Liver (tissue), 9 donors: ENCODE data around the gene WHRN. TPM values are rescaled to one million over a fixed set of nuclear protein-coding genes. Genes with fewer than 3 reads are reported as not detected.

Experiments used
- DNase-seq: peaks from one replicate; pipeline ENCODE4 v3.0.0-alpha.2; 2017; ENCODE audit warnings: low spot score
- H3K27ac ChIP-seq, 2 donors: one replicate each; pipeline ENCODE4 v1.7.0; 2013; ENCODE audit warnings: inconsistent platforms in 2 of 2, low read length in 2 of 2, control low read depth in 1 of 2, low read depth in 1 of 2, mild to moderate bottlenecking in 1 of 2
- H3K27me3 ChIP-seq, 4 donors: one replicate each; pipeline versions ENCODE4 v1.6.1 to v1.7.0; 2013; ENCODE audit warnings: low read length in 3 of 4, inconsistent platforms in 1 of 4, mild to moderate bottlenecking in 1 of 4, moderate library complexity in 1 of 4; ENCODE audit not compliant: control insufficient read depth in 4 of 4, insufficient read depth in 4 of 4
- H3K36me3 ChIP-seq, 4 donors: one replicate each; pipeline versions ENCODE4 v1.6.1 to v1.7.0; 2013; ENCODE audit warnings: low read length in 3 of 4, mild to moderate bottlenecking in 3 of 4, low read depth in 1 of 4, moderate library complexity in 1 of 4; ENCODE audit not compliant: control insufficient read depth in 4 of 4, insufficient read depth in 3 of 4
- H3K4me1 ChIP-seq, 4 donors: one replicate each; pipeline versions ENCODE4 v1.6.1 to v1.7.0; 2013; ENCODE audit warnings: low read length in 3 of 4, mild to moderate bottlenecking in 3 of 4, moderate library complexity in 1 of 4; ENCODE audit not compliant: control insufficient read depth in 4 of 4, insufficient read depth in 4 of 4
- H3K4me3 ChIP-seq, 3 donors: one replicate each; pipeline versions ENCODE4 v1.6.1 to v1.7.0; 2013; ENCODE audit warnings: low read length in 3 of 3, control low read depth in 1 of 3, low read depth in 1 of 3, mild to moderate bottlenecking in 1 of 3
- H3K9ac ChIP-seq, 2 donors: one replicate each; pipeline ENCODE4 v1.7.0; 2013; ENCODE audit warnings: low read length in 2 of 2, mild to moderate bottlenecking in 2 of 2, moderate library complexity in 2 of 2, control low read depth in 1 of 2, low read depth in 1 of 2
- H3K9me3 ChIP-seq, 4 donors: one replicate each; pipeline versions ENCODE4 v1.6.1 to v1.7.0; 2013; ENCODE audit warnings: low read length in 3 of 4; ENCODE audit not compliant: control insufficient read depth in 4 of 4
- ATF3 ChIP-seq: IDR thresholded peaks from 2 replicates; pipeline ENCODE4 v1.6.1; 2016; ENCODE audit warnings: antibody characterized with exemption
- CTCF ChIP-seq: fragments of 150-350 bp; IDR thresholded peaks from 2 replicates; pipeline ENCODE4 v1.5.1; 2017; ENCODE audit warnings: improper control_type of control experiment, low read depth, low read length; ENCODE audit not compliant: missing input control
- EGR1 ChIP-seq, 2 donors: IDR thresholded peaks; 2 replicates each; pipeline ENCODE4 v1.6.1; 2016 to 2018; ENCODE audit warnings: antibody characterized with exemption in 2 of 2, low read depth in 2 of 2
- FOXA1 ChIP-seq: IDR thresholded peaks from 2 replicates; pipeline ENCODE4 v1.6.1; 2016; ENCODE audit warnings: antibody characterized with exemption
- GABPA ChIP-seq, 2 donors: IDR thresholded peaks in 1 of 2; conservative IDR thresholded peaks in 1 of 2; 2 replicates each; pipeline ENCODE4 v1.6.1; 2016; ENCODE audit warnings: antibody characterized with exemption in 2 of 2, mild to moderate bottlenecking in 1 of 2, moderate library complexity in 1 of 2
- HNF4G ChIP-seq: IDR thresholded peaks from 2 replicates; pipeline ENCODE4 v1.6.1; 2016; ENCODE audit warnings: antibody characterized with exemption
- JUND ChIP-seq, 2 donors: IDR thresholded peaks; 2 replicates each; pipeline ENCODE4 v1.6.1; 2016; ENCODE audit warnings: antibody characterized with exemption in 2 of 2
- MAX ChIP-seq: IDR thresholded peaks from 2 replicates; pipeline ENCODE4 v1.6.1; 2016; ENCODE audit warnings: antibody characterized with exemption
- NR2F2 ChIP-seq: IDR thresholded peaks from 2 replicates; pipeline ENCODE4 v1.6.1; 2016; ENCODE audit warnings: antibody characterized with exemption
- RAD21 ChIP-seq, 2 donors: IDR thresholded peaks; 2 replicates each; pipeline ENCODE4 v1.6.1; 2016; ENCODE audit warnings: antibody characterized with exemption in 2 of 2, mild to moderate bottlenecking in 2 of 2
- REST ChIP-seq: IDR thresholded peaks from 2 replicates; pipeline ENCODE4 v1.6.1; 2016; ENCODE audit warnings: antibody characterized with exemption, mild to moderate bottlenecking
- RXRA ChIP-seq, 2 donors: IDR thresholded peaks; 2 replicates each; pipeline ENCODE4 v1.6.1; 2017 to 2018; ENCODE audit warnings: antibody characterized with exemption in 2 of 2, mild to moderate bottlenecking in 1 of 2
- SP1 ChIP-seq: IDR thresholded peaks from 2 replicates; pipeline ENCODE4 v1.6.1; 2018; ENCODE audit warnings: antibody characterized with exemption, mild to moderate bottlenecking
- TAF1 ChIP-seq: conservative IDR thresholded peaks from 2 replicates; pipeline ENCODE4 v1.6.1; 2016; ENCODE audit warnings: antibody characterized with exemption, mild to moderate bottlenecking
- YY1 ChIP-seq: IDR thresholded peaks from 2 replicates; pipeline ENCODE4 v1.6.1; 2016; ENCODE audit warnings: antibody characterized with exemption, mild to moderate bottlenecking
- ZBTB33 ChIP-seq: IDR thresholded peaks from 2 replicates; pipeline ENCODE4 v1.6.1; 2016; ENCODE audit warnings: antibody characterized with exemption
- WGBS: extraction: QIAGEN DNeasy Blood & Tissue Kit; methylation state at CpG from one replicate; pipeline ENCODE4 v1.1.7; 2013; 5-methylcytosine and 5-hydroxymethylcytosine counted together
- polyA plus RNA-seq, 2 donors: library from polyadenylated mRNA; stranded (reverse) in 1 of 2; unstranded in 1 of 2; fragments of 200-250 nt in 1 of 2; fragments of >200 nt in 1 of 2; fragmentation: Nextera tagmentation in 1 of 2; extraction: Ambion mirVana in 1 of 2; gene quantifications; one replicate each; pipeline versions ENCODE4 v1.2.1 to v1.2.3, GENCODE V29; 2013 to 2015
- total RNA-seq, 2 donors: library from RNA; depleted of rRNA; stranded (reverse); fragments of >200 nt; gene quantifications; one replicate each; pipeline ENCODE4 v1.2.3, GENCODE V29; 2014
- donor health status: healthy.
- donor health status: healthy.
- donor health status: healthy.
- donor health status: healthy.
- donor health status: healthy.

WHRN gene
- total and polyA plus RNA-seq, 4 donors, result 0.42 to 1.9 (median 0.88) TPM

- TF ChIP-seq REST, result no peak
- no peak for TF ChIP-seq FOXA1
- peak; percentile 94 for TF ChIP-seq CTCF
Measured at GRCh38 chr9:114487607-114488300, 17.5 kb downstream of the WHRN start (continued).

GRCh38 chr9:114486205-114486963 is 18.9 kb downstream of the WHRN start:
- no peak for DNase-seq
- TF ChIP-seq TAF1 (no peak), RXRA (IDR thresholded peaks at IDR 0.05) (no peak), REST (no peak), GABPA (IDR thresholded peaks at IDR 0.05 in 1 of 2, conservative IDR thresholded peaks at IDR 0.05 in 1 of 2) (no peak), MAX (no peak), RAD21 (IDR thresholded peaks at IDR 0.05) (no peak), NR2F2 (no peak), ZBTB33 (no peak), YY1 (no peak), ATF3 (no peak), SP1 (no peak), EGR1 (IDR thresholded peaks at IDR 0.05; ENCODE audit: low read depth in 2 of 2) (no peak), CTCF (no peak), FOXA1 (no peak), HNF4G (no peak), JUND (IDR thresholded peaks at IDR 0.05) (no peak)
- no peak overlapping the region for H3K9ac ChIP-seq
- H3K27me3 ChIP-seq, result no peaks in the 10 kb centered on the region
- no peaks in the 10 kb centered on the region for H3K36me3 ChIP-seq
- no peak overlapping the region for H3K27ac ChIP-seq
- no peak overlapping the region for H3K4me3 ChIP-seq
- H3K4me1 ChIP-seq, result no peaks in the 10 kb centered on the region
- no peaks in the 10 kb centered on the region for H3K9me3 ChIP-seq
- 82% methylated on average over 7 of the region's 7 CpGs for WGBS
